CD14-positive monocyte (primary cell): ENCODE data around the gene TPK1. TPM values are rescaled to one million over a fixed set of nuclear protein-coding genes. Genes with fewer than 3 reads are reported as not detected.

Experiments
- DNase-seq, 3 donors: peaks; one replicate each; pipeline ENCODE4 v3.0.0-alpha.2; 2011 to 2022
- H2AFZ ChIP-seq: 2 replicates; pipeline ENCODE4 v1.6.0; 2012; ENCODE audit warnings: mild to moderate bottlenecking, low read depth, low read length, inconsistent platforms; ENCODE audit not compliant: insufficient read depth, poor library complexity, severe bottlenecking
- H3K27ac ChIP-seq, 2 donors: 1 replicate in 1 of 2; 2 replicates in 1 of 2; pipeline ENCODE4 v1.5.1; 2012 to 2013; ENCODE audit warnings: low read length in 2 of 2, control low read depth in 1 of 2, inconsistent platforms in 1 of 2, low read depth in 1 of 2, mild to moderate bottlenecking in 1 of 2
- H3K27me3 ChIP-seq, 2 donors: one replicate each; pipeline versions ENCODE4 v1.6.0 to v1.6.1; 2011 to 2013; ENCODE audit warnings: low read length in 2 of 2; ENCODE audit not compliant: control insufficient read depth in 2 of 2, insufficient read depth in 2 of 2
- H3K36me3 ChIP-seq, 2 donors: replicated peaks in 1 of 2; 1 replicate in 1 of 2; 2 replicates in 1 of 2; pipeline versions ENCODE4 v1.5.1 to v1.6.1; 2012 to 2013; ENCODE audit warnings: low read length in 2 of 2, control low read depth in 1 of 2, inconsistent platforms in 1 of 2, mild to moderate bottlenecking in 1 of 2; ENCODE audit not compliant: insufficient read depth in 2 of 2, control insufficient read depth in 1 of 2
- H3K4me1 ChIP-seq, 2 donors: 1 replicate in 1 of 2; 2 replicates in 1 of 2; pipeline versions ENCODE4 v1.5.1 to v1.6.1; 2012 to 2013; ENCODE audit warnings: low read length in 2 of 2, control low read depth in 1 of 2, inconsistent platforms in 1 of 2, mild to moderate bottlenecking in 1 of 2, moderate library complexity in 1 of 2; ENCODE audit not compliant: insufficient read depth in 2 of 2, control insufficient read depth in 1 of 2
- H3K4me2 ChIP-seq: replicated peaks from 2 replicates; pipeline ENCODE3; 2012; ENCODE audit warnings: low read length, moderate library complexity, mild to moderate bottlenecking; ENCODE audit not compliant: poor library complexity, severe bottlenecking; ENCODE audit errors: extremely low read depth
- H3K4me3 ChIP-seq, 3 experiments: fragments of 200-600 bp in 1 of 3; sonication (generic) in 1 of 3; replicated peaks in 1 of 3; 1 replicate in 2 of 3; 2 replicates in 1 of 3; pipeline ENCODE4 v1.5.1; 2011 to 2013; ENCODE audit warnings: low read length in 3 of 3, mild to moderate bottlenecking in 3 of 3, control low read depth in 2 of 3, low read depth in 2 of 3, inconsistent platforms in 1 of 3, moderate library complexity in 1 of 3
- H3K79me2 ChIP-seq: 2 replicates; pipeline ENCODE4 v1.6.0; 2012; ENCODE audit warnings: mild to moderate bottlenecking, control low read depth, inconsistent platforms, low read length, moderate library complexity; ENCODE audit not compliant: insufficient read depth
- H3K9ac ChIP-seq: 2 replicates; pipeline ENCODE4 v1.6.0; 2017; ENCODE audit warnings: low read length, mild to moderate bottlenecking; ENCODE audit not compliant: insufficient read depth, poor library complexity, severe bottlenecking
- H3K9me3 ChIP-seq, 2 donors: replicated peaks in 1 of 2; 1 replicate in 1 of 2; 2 replicates in 1 of 2; pipeline versions ENCODE4 v1.5.1 to v1.6.1; 2012 to 2013; ENCODE audit warnings: low read length in 2 of 2, control low read depth in 1 of 2; ENCODE audit not compliant: control insufficient read depth in 1 of 2, insufficient read depth in 1 of 2
- H4K20me1 ChIP-seq: 2 replicates; pipeline ENCODE4 v1.6.0; 2012; ENCODE audit warnings: mild to moderate bottlenecking, low read length, control low read depth, moderate library complexity; ENCODE audit not compliant: insufficient read depth
- H3K27ac Mint-ChIP-seq, 7 donors: one replicate each; pipeline ENCODE4 v1.8.0; 2020; ENCODE audit warnings: mild to moderate bottlenecking in 7 of 7, mixed read lengths in 7 of 7, moderate library complexity in 6 of 7, inconsistent platforms in 2 of 7
- H3K27me3 Mint-ChIP-seq, 3 donors: one replicate each; pipeline ENCODE4 v1.8.0; 2021 to 2022; ENCODE audit warnings: low read depth in 3 of 3, mild to moderate bottlenecking in 3 of 3, mixed read lengths in 3 of 3, moderate library complexity in 3 of 3, inconsistent platforms in 1 of 3
- H3K36me3 Mint-ChIP-seq, 2 donors: one replicate each; pipeline ENCODE4 v1.8.0; 2020; ENCODE audit warnings: mixed read lengths in 2 of 2, inconsistent platforms in 1 of 2, mild to moderate bottlenecking in 1 of 2
- H3K4me1 Mint-ChIP-seq: one replicate; pipeline ENCODE4 v1.8.0; 2020; ENCODE audit warnings: mild to moderate bottlenecking, mixed read lengths
- H3K4me3 Mint-ChIP-seq, 2 donors: one replicate each; pipeline ENCODE4 v1.8.0; 2020; ENCODE audit warnings: mild to moderate bottlenecking in 2 of 2, mixed read lengths in 2 of 2, moderate library complexity in 1 of 2
- H3K9me3 Mint-ChIP-seq, 7 donors: one replicate each; pipeline ENCODE4 v1.8.0; 2020 to 2022; ENCODE audit warnings: mixed read lengths in 7 of 7, mild to moderate bottlenecking in 6 of 7, moderate library complexity in 6 of 7, inconsistent platforms in 2 of 7
- WGBS: methylation state at CpG from one replicate; pipeline ENCODE4 v1.1.5; 2013; ENCODE audit warnings: missing lambda C conversion rate; ENCODE audit not compliant: insufficient coverage; 5-methylcytosine and 5-hydroxymethylcytosine counted together
- intact Hi-C, 2 donors: fragments of 100-400 bp; cut with micrococcal nuclease; formaldehyde crosslinking; loops; one replicate each; pipeline versions ENCODE4 v1.15.0 to v1.15.1; 2023
- polyA plus RNA-seq, 3 donors: library from polyadenylated mRNA; depleted of rRNA in 1 of 3; unstranded in 2 of 3; stranded (reverse) in 1 of 3; fragments of 300-500 nt in 2 of 3; fragments of >200 nt in 1 of 3; fragmentation: Illumina TruSeq in 2 of 3; gene quantifications; 1 replicate in 2 of 3; 2 replicates in 1 of 3; pipeline ENCODE4 v1.2.3, GENCODE V29; 2012 to 2021
- TF ChIP-seq, protein P1 (sequence below): fragments of 200-600 bp; IDR thresholded peaks from one replicate; pipeline ENCODE4 v1.8.0; 2022; ENCODE audit warnings: antibody characterized with exemption, mild to moderate bottlenecking

Gene TPK1
- polyA plus RNA-seq, 3 donors, result 18.9 to 33.8 (median 33.1) TPM

DNA sequence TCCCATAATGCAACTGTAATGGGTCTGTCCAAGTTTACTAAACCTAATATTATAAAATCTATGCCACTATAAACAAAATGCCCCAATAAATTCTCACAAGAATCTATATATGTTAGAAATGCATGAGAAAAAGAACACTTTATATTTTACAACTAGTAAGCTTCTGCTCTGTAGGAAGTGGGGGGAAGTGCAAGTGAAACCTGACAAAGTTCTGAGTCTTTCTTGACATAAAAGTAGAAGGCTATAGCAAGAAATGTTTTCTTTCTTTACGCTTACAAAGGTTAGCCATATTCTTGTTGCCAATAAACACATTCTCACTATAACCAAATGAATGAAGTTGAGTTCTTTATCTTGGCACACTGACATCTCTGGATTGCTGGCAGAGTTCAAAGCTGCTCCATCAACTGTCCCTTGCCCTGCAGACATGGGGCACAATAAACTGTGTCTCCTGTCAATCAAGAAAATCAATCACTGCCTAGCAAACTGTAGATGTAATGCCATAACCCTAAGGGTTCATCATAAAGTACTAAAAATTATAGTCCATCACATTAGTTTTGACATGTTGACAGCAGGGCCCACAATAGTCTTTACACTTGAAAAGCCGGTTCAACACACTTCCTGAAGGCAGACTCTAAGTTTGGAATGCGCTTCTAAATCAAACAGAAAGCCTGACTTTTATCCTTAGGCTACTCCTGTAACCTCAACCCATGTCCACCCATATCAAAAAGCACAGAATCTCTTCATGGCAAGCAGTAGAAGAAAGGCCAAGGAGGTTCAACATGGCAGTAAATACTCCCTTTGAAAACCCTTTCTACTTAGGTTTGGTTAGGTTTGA is 58.6 kb downstream of the TPK1 start:
- no peaks in the 10 kb centered on the region for H3K27me3 ChIP-seq
- H4K20me1 ChIP-seq, result no peaks in the 10 kb centered on the region
- H3K4me3 Mint-ChIP-seq, result no peak overlapping the region
- no peaks in the 10 kb centered on the region for H3K9me3 ChIP-seq
- no peaks in the 10 kb centered on the region for H3K79me2 ChIP-seq
- intact Hi-C loops, result no loop called here
- H3K4me1 Mint-ChIP-seq, result peaks cover 3% of the 10 kb centered on the region
- H3K4me2 ChIP-seq, result no peak overlapping the region
- H3K27me3 Mint-ChIP-seq, result no peaks in the 10 kb centered on the region
- no peaks in the 10 kb centered on the region for H3K36me3 Mint-ChIP-seq
- no peak overlapping the region for H3K9ac ChIP-seq
- H3K36me3 ChIP-seq, result no peaks in the 10 kb centered on the region
- no peak for DNase-seq
- H3K27ac Mint-ChIP-seq, result no peak overlapping the region
- no peaks in the 10 kb centered on the region for H3K4me1 ChIP-seq
- 94% methylated on average over 3 of the region's 3 CpGs for WGBS
- TF ChIP-seq, protein P1, sequence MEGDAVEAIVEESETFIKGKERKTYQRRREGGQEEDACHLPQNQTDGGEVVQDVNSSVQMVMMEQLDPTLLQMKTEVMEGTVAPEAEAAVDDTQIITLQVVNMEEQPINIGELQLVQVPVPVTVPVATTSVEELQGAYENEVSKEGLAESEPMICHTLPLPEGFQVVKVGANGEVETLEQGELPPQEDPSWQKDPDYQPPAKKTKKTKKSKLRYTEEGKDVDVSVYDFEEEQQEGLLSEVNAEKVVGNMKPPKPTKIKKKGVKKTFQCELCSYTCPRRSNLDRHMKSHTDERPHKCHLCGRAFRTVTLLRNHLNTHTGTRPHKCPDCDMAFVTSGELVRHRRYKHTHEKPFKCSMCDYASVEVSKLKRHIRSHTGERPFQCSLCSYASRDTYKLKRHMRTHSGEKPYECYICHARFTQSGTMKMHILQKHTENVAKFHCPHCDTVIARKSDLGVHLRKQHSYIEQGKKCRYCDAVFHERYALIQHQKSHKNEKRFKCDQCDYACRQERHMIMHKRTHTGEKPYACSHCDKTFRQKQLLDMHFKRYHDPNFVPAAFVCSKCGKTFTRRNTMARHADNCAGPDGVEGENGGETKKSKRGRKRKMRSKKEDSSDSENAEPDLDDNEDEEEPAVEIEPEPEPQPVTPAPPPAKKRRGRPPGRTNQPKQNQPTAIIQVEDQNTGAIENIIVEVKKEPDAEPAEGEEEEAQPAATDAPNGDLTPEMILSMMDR, result no peak
- H3K4me3 ChIP-seq, result no peak overlapping the region
- no peak overlapping the region for H3K27ac ChIP-seq
- peaks cover 0 to 4% (median 0%) of the 10 kb centered on the region in 7 donors for H3K9me3 Mint-ChIP-seq
- H2AFZ ChIP-seq, result no peak overlapping the region

DNA sequence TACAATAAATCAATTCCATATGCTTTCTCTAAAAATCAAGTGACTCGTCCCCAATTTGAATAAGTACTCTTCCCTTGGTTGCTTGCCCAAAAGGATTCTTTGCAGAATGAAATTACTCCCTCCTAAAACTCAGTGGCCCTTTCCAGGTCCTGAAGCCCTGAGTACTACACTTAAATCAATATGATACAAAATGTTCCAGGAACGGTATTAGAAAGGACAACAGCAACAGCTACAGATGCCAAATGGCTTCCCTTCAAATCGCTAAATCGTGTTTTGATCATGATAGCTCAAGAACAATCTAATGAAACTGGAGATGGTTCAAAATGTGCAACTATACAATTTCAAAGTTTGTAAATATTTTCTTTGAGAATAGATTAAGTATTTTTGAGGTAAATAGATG is 59.4 kb downstream of the TPK1 start:
- 100% methylated on average over 2 of the region's 4 CpGs for WGBS
- no peaks in the 10 kb centered on the region for H3K79me2 ChIP-seq
- H3K27me3 ChIP-seq, result no peaks in the 10 kb centered on the region
- H3K27ac Mint-ChIP-seq, result no peak overlapping the region
- H3K4me2 ChIP-seq, result no peak overlapping the region
- no peak overlapping the region for H3K9ac ChIP-seq
- TF ChIP-seq, protein P1, result no peak
- no peaks in the 10 kb centered on the region for H3K27me3 Mint-ChIP-seq
- H3K4me3 Mint-ChIP-seq, result no peak overlapping the region
- no peaks in the 10 kb centered on the region for H3K4me1 ChIP-seq
- H3K9me3 Mint-ChIP-seq, result peaks cover 0 to 4% (median 0%) of the 10 kb centered on the region in 7 donors
- DNase-seq, result no peak
- no peaks in the 10 kb centered on the region for H4K20me1 ChIP-seq
- H3K27ac ChIP-seq, result no peak overlapping the region
- H3K4me3 ChIP-seq, result no peak overlapping the region
- intact Hi-C loops, result no loop called here
- no peak overlapping the region for H2AFZ ChIP-seq
- H3K4me1 Mint-ChIP-seq, result peaks cover 3% of the 10 kb centered on the region
- H3K36me3 Mint-ChIP-seq, result no peaks in the 10 kb centered on the region
- no peaks in the 10 kb centered on the region for H3K36me3 ChIP-seq
- H3K9me3 ChIP-seq, result no peaks in the 10 kb centered on the region
